ENCODE results near the gene STAM2. TPM values are rescaled to one million over a fixed set of nuclear protein-coding genes. Genes with fewer than 3 reads are reported as not detected.
"Not testable (repeated sequence)": the region's sequence is repeated elsewhere in the genome, so short reads cannot be mapped to it uniquely, and the experiment has no call there.

The STAM2 gene
- total RNA-seq, 1 donor from 2014 or later: 25.7 TPM

DNA sequence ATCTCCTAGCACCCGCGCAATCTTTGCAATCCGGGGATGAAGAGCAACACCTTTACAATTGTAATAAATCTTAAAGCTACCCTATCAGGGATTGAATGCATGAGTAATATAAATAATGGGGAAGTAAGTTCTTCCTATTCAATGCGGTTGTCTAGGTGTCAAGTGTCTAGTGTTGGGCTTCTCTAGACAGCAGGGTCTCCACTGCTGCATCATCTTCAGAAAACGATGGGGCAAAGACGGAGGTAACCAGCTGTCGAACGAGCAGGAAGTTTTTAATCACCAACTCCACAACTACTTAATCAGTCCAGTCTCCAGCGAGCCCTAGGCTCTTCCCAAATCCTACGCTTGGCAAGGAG, 573 bp downstream of the STAM2 start:
- no peaks in the 10 kb centered on the region for H3K36me3 ChIP-seq (ENCODE audit: control insufficient read depth, insufficient read depth, low read length)
- H3K27me3 ChIP-seq (ENCODE audit: control insufficient read depth, insufficient read depth, low read length): no peaks in the 10 kb centered on the region
- DNase-seq (ENCODE audit: low read depth): no peak
- TF ChIP-seq, protein P1, sequence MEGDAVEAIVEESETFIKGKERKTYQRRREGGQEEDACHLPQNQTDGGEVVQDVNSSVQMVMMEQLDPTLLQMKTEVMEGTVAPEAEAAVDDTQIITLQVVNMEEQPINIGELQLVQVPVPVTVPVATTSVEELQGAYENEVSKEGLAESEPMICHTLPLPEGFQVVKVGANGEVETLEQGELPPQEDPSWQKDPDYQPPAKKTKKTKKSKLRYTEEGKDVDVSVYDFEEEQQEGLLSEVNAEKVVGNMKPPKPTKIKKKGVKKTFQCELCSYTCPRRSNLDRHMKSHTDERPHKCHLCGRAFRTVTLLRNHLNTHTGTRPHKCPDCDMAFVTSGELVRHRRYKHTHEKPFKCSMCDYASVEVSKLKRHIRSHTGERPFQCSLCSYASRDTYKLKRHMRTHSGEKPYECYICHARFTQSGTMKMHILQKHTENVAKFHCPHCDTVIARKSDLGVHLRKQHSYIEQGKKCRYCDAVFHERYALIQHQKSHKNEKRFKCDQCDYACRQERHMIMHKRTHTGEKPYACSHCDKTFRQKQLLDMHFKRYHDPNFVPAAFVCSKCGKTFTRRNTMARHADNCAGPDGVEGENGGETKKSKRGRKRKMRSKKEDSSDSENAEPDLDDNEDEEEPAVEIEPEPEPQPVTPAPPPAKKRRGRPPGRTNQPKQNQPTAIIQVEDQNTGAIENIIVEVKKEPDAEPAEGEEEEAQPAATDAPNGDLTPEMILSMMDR (IDR thresholded peaks at IDR 0.05; ENCODE audit: insufficient read depth, low read length, poor library complexity, severe bottlenecking): no peak
- peak overlapping the region; percentile 85 for H3K4me3 ChIP-seq (ENCODE audit: low read depth, low read length)

DNA sequence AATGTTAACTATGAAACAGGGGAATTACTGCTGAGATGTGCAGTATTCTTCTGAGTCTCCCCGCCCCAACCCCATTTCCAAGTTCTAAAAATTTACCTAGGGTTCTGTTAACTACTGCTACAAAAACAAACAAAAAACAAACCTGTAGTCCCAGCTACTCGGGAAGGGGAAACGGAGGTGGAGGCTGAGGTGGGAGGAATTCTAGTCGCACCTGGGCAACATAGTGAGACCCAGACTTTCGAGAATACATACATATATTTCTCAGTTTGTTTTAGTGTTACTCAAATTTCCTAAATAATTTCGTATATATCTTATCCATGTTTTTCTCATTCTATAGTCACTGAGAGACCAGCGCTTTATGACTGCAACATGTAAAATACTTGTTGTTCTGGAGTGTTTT, 989 bp downstream of the STAM2 start:
- TF ChIP-seq, protein P1 (IDR thresholded peaks at IDR 0.05; ENCODE audit: insufficient read depth, low read length, poor library complexity, severe bottlenecking): no peak
- no peak for DNase-seq (ENCODE audit: low read depth)
- H3K4me3 ChIP-seq (ENCODE audit: low read depth, low read length): peak overlapping the region; percentile 85
- no peaks in the 10 kb centered on the region for H3K27me3 ChIP-seq (ENCODE audit: control insufficient read depth, insufficient read depth, low read length)
- H3K36me3 ChIP-seq (ENCODE audit: control insufficient read depth, insufficient read depth, low read length): no peaks in the 10 kb centered on the region

DNA sequence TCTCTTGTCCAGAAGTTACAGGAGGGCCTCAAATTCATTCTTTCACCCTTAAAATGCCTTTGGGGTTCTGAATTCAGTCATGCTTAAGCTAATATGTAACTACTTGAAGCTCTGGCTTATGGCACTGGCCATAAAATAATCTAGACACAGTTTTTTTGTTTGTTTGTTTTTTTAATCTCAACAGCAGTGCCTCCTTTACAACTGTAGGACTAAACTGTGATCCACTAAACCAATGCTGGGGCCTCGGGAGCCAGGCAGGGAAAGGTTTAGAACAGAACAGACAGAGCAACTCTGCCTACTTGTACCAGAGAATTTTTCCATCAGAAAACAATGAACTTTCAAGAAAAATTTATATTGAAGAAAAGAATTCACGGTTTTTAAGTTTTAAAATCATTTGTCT, 1.7 kb downstream of the STAM2 start:
- DNase-seq (ENCODE audit: low read depth): no peak
- Histone ChIP-seq H3K36me3 (ENCODE audit: control insufficient read depth, insufficient read depth, low read length) (no peaks in the 10 kb centered on the region), H3K27me3 (ENCODE audit: control insufficient read depth, insufficient read depth, low read length) (no peaks in the 10 kb centered on the region), H3K4me3 (ENCODE audit: low read depth, low read length) (no peak overlapping the region)
- TF ChIP-seq, protein P1 (IDR thresholded peaks at IDR 0.05; ENCODE audit: insufficient read depth, low read length, poor library complexity, severe bottlenecking): no peak

DNA sequence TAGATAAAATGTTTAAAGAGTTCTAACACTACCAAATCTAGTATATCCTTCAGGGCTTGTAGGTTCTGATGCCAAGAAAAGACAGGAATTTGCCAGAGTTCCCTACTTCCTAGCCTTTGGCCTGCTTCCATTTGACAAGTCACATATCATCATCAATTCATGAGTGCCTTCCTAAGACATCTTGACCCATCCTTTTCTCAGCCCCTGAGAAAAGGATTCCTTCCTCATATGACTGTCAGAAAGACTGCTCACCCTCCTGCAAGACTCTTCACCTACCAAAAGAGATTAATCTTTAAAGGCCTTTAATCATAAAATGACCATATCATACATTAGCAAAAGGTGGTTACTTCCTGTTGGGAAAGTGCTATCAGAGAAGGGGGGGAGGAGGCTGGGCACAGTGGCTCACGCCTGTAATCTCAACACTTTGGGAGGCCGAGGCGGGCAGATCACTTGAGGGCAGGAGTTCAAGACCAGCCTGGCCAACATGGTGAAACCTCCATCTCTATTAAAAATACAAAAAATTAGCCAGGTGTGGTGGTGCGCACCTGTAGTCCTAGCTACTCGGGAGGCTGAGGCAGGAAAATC, 3.3 kb downstream of the STAM2 start:
- H3K4me3 ChIP-seq (ENCODE audit: low read depth, low read length); DNase-seq (ENCODE audit: low read depth); H3K36me3 ChIP-seq (ENCODE audit: control insufficient read depth, insufficient read depth, low read length); H3K27me3 ChIP-seq (ENCODE audit: control insufficient read depth, insufficient read depth, low read length): not testable (repeated sequence)

DNA sequence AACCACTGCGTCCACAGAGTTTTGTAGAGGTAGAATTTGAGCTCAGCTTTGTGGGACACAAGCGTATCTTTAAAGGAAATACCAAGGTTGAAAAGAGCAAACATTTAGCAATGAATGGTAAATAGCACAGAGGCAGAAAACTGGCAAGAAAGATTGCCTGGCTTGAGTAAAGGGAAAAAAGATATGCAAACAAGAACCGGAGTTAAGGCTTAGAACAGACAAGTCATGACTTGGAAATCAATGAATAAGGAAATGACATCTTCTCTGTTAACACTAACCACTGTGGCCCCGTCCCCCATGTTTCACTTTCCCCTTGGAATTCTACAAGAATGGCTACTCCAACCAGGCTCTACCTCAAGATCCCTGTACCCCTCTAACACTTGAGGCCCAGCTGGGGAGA, 3.8 kb downstream of the STAM2 start:
- H3K27me3 ChIP-seq (ENCODE audit: control insufficient read depth, insufficient read depth, low read length): no peaks in the 10 kb centered on the region
- no peak for DNase-seq (ENCODE audit: low read depth)
- no peak overlapping the region for H3K4me3 ChIP-seq (ENCODE audit: low read depth, low read length)
- no peaks in the 10 kb centered on the region for H3K36me3 ChIP-seq (ENCODE audit: control insufficient read depth, insufficient read depth, low read length)
- TF ChIP-seq, protein P1 (IDR thresholded peaks at IDR 0.05; ENCODE audit: insufficient read depth, low read length, poor library complexity, severe bottlenecking): no peak

DNA sequence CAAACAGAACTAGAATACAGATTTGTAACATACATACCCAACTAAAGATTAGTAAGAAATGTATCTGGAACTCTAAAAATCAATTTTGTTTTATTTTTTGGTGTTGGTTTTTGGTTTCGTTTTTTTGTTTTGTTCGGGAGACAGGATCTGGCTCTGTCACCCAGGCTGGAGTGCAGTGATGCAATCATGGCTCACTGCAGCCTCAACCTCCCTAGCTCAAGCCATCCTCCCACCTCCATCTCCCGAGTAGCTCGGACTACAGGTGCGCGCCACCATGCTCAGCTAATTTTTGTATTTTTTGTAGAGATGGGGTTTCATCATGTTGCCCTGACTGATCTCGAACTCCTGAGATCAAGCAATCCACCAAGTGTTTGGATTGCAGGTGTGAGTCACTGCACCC, 6.4 kb downstream of the STAM2 start:
- H3K4me3 ChIP-seq (ENCODE audit: low read depth, low read length); H3K36me3 ChIP-seq (ENCODE audit: control insufficient read depth, insufficient read depth, low read length); DNase-seq (ENCODE audit: low read depth); H3K27me3 ChIP-seq (ENCODE audit: control insufficient read depth, insufficient read depth, low read length): not testable (repeated sequence)

DNA sequence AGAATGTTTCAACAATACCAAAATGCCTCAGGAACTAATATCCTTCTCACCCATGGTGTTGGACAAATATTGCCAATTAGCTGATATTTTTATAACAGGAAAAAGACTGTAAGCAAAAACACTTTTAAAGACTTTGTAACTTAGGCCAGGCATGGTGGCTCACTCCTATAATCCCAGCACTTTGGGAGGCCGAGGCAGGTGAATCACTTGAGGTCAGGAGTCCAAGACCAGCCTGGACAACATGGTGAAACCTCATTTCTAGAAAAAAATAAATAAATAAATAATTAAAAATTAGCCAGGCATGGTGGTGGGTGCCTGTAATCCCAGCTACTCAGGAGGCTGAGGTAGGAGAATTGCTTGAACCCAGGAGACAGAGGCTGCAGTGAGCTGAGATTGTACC, 8.1 kb downstream of the STAM2 start:
- H3K4me3 ChIP-seq (ENCODE audit: low read depth, low read length); DNase-seq (ENCODE audit: low read depth); H3K36me3 ChIP-seq (ENCODE audit: control insufficient read depth, insufficient read depth, low read length); H3K27me3 ChIP-seq (ENCODE audit: control insufficient read depth, insufficient read depth, low read length): not testable (repeated sequence)

All from kidney epithelial cell (primary cell).